Stomach (tissue), 4 donors: ENCODE results near the gene TRIM3.

ENCODE experiments used
- CTCF ChIP-seq, 7 experiments: fragments of 450-650 bp in 4 of 7; fragments of 200-600 bp in 3 of 7; sonication (generic) in 3 of 7; IDR thresholded peaks; one replicate each; pipeline ENCODE4 v1.5.1; 2016 to 2019; ENCODE audit warnings: antibody characterized with exemption in 7 of 7, control low read depth in 2 of 7, mild to moderate bottlenecking in 1 of 7
- POLR2A ChIP-seq, 4 donors: fragments of 450-650 bp; IDR thresholded peaks; one replicate each; pipeline ENCODE4 v1.6.1; 2016; ENCODE audit warnings: antibody characterized with exemption in 4 of 4, control low read depth in 2 of 4, mild to moderate bottlenecking in 1 of 4, moderate library complexity in 1 of 4

- TF ChIP-seq CTCF (IDR thresholded peaks at IDR 0.05), result no peak
- no peak for TF ChIP-seq POLR2A (IDR thresholded peaks at IDR 0.05)
Observed at GRCh38 chr11:6498544-6498943, 24.8 kb upstream of the TRIM3 start.
